Measurements from ENCODE around the gene MACROD2.

The MACROD2 gene

GRCh38 chr20:14643146-14643545 is 647.8 kb downstream of the MACROD2 start:
- DNase-seq = no peak
- intact Hi-C loops (cut with DNase I) = no loop called here

DNA sequence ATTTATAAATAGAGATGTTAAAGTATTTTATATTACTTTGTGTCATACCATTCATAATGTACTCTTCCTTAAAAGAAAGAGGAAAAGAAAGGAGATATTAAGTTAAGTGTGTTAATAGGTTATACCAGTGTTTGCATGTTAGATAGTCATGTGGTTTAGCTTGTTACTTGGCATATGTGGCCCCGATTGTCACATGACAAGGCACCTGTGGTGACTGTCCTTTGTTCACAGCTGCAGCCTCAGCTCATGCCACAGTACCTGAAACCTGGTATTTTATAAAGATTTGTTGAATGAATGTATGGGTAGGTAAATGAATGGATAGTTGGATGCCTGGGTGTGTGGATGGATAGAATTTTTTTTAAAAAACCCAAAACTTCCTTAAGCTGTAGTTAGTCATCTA is 648.2 kb downstream of the MACROD2 start:
- no peak for DNase-seq
- intact Hi-C loops (cut with DNase I) = no loop called here

- intact Hi-C loops (cut with DNase I) = no loop called here
- no peak for DNase-seq
These were observed 649.2 kb downstream of the MACROD2 start for GRCh38 chr20:14644306-14645097.

GRCh38 chr20:14647016-14647415 is 651.7 kb downstream of the MACROD2 start:
- intact Hi-C loops (cut with DNase I) = no loop called here

GRCh38 chr20:14649662-14650061 is 654.3 kb downstream of the MACROD2 start:
- no peak for DNase-seq
- intact Hi-C loops (cut with DNase I) = no loop called here

More at GRCh38 chr20:14647016-14647415, 651.7 kb downstream of the MACROD2 start:
- DNase-seq = no peak

DNA sequence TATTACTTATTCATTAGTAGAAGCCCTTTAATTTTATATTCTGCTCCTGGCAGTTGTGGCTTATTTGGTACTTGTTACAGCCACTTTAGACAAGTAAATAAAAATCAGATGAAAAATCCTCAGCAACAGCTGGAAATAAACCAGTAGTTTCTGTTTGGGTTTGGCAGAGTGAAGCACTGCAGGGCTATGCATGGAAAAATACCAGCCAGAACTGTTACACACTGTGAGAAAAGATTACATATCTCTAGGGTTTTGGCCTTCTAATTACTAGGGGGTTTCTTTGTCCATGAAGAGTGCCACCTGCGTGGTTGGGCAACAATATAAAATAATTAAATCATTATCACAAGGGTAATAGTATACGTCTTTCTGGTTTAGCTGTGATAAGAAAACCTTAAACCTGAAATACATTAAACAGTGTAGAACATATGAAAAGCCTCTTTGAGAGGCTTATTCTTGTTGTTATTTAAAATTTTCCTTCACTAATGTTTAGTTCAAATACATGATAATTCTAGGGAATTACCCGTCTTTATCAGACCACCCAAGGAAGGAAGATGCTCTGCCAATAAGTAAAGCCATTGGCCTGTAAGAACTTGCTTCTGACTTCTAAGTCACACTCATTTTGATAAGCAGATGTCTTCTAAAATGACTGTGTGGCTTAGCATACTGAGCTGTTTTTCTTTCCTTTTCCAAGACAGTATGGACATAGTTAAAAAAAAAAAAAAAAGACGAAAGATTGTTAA is 662.1 kb downstream of the MACROD2 start:
- intact Hi-C loops (cut with DNase I) = no loop called here
- no peak for DNase-seq

GRCh38 chr20:14664101-14664500 is 668.8 kb downstream of the MACROD2 start:
- intact Hi-C loops (cut with DNase I) = no loop called here
- no peak for DNase-seq

- intact Hi-C loops (cut with DNase I) = no loop called here
These were observed 671.4 kb downstream of the MACROD2 start for GRCh38 chr20:14666696-14667095.

DNA sequence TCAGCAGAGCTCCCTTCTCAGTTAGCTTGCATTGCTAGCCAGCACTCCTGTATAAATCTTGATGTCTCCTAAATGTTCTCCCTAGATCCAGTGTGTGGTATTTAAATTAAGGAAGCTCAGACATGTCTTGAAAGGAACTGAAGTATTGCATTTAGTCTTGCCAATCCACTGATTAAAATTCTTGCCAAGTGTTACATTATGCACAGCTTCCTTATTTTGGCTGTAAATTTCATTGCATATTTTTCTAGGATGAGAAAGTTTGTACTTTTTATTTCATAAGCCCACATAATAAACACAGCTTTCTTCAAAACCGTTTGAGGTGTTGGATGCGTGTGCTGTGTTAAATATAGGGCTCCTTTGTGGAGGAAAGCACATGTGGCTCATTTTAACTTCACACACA is 671.9 kb downstream of the MACROD2 start:
- intact Hi-C loops (cut with DNase I) = no loop called here
- DNase-seq = no peak

More at GRCh38 chr20:14666696-14667095, 671.4 kb downstream of the MACROD2 start:
- DNase-seq = no peak

- no peak for DNase-seq
These were observed 676.8 kb downstream of the MACROD2 start for GRCh38 chr20:14672066-14672465.

DNA sequence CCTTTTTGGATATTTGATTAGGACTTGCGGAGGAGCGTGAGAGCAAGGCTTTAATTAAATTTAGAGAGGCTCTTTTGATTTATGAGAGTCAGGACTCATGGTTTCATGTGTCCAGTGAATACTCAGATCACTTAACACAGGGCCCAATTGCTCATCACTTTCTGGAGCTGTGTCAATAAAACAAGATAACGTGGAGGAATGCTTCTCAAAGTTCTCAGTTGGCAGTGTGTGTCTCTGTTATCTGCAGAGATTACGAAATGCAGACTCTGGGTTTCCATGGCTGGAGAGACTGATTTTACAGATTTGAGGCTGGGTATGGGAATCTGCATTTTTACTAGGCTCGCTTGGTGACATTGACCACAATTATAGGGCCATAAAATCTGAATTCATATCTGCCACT is 677.8 kb downstream of the MACROD2 start:
- intact Hi-C loops (cut with DNase I) = no loop called here
- DNase-seq = no peak

More at GRCh38 chr20:14672066-14672465, 676.8 kb downstream of the MACROD2 start:
- intact Hi-C loops (cut with DNase I) = no loop called here

GRCh38 chr20:14677455-14677854 is 682.1 kb downstream of the MACROD2 start:
- intact Hi-C loops (cut with DNase I) = no loop called here

DNA sequence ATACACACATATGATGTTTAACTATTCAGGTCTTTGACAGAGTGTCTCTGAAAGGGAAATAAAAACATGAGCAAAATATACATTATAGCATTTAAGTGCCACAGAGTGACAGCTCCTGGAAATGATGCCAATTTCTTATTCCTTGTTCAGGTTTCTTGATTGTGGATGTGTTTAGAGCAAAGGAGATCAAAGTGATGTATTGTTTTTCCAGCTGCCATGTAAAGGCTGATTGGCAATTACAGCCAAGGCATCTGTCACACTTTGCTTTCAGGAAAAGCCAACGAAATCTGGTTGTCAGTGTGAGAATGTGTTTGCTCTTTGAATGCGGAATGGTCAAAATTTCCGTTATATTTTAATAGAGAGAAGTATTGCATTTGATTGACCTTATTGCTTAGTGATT is 689.9 kb downstream of the MACROD2 start:
- DNase-seq = no peak
- intact Hi-C loops (cut with DNase I) = no loop called here

More at GRCh38 chr20:14677455-14677854, 682.1 kb downstream of the MACROD2 start:
- DNase-seq = no peak

DNA sequence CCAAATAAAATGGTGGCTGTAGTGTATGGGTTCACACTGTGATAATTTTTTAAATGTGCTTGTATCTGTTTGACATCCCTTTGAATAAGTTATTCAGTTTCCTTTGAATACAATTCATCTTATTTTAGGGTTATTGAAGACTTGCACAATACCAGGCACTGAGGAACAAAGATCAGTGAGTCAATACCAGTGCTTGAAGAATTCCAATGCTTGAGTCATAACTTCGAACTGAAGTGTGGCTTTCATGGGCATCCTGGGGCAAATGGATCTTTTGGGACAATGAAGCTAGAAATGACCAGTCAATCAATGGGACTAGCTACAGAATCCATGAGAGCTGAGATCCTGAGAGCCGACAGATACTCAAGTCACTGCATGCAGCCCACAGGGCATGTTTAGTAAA is 692.0 kb downstream of the MACROD2 start:
- intact Hi-C loops (cut with DNase I) = no loop called here
- DNase-seq = no peak

DNA sequence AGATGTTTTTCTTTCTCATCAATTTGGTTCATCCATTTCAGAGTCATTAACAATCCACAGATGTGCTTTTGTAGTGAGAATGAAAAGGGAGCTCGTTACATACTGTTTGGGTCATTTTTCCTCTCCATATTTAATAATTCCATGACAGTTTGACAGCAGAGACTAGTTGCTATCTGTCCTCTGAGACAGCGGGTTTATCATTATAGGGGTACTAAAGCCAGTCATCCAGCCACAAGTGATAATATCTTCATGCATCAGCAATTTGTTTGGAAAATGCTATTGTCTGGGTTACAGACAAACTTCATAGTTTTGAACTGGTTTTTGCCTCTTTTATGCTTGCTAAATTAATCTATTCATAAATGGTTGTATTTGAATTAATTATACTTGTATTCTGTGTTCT is 692.7 kb downstream of the MACROD2 start:
- intact Hi-C loops (cut with DNase I) = no loop called here
- DNase-seq = no peak

DNA sequence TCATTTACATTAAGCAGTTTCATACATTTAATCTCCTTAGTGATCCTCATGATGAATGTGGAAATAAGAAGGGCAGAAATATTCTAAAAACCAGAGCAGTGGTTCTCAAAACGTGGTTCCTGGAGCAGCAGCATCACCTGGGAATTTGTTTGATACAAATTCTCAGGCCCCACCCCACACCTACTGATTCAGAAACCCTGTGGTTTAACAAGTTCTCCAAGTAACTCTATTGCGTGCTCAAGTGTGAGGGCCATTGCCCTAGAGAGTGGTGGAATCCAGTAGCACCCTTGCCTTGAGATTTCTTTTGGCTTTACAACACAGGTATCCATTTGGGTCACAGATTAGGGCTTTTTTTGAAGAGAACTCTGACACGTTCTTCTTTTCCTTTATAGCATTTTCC is 696.7 kb downstream of the MACROD2 start:
- intact Hi-C loops (cut with DNase I) = no loop called here
- no peak for DNase-seq

GRCh38 chr20:14696478-14696877 is 701.2 kb downstream of the MACROD2 start:
- intact Hi-C loops (cut with DNase I) = no loop called here
- no peak for DNase-seq

DNA sequence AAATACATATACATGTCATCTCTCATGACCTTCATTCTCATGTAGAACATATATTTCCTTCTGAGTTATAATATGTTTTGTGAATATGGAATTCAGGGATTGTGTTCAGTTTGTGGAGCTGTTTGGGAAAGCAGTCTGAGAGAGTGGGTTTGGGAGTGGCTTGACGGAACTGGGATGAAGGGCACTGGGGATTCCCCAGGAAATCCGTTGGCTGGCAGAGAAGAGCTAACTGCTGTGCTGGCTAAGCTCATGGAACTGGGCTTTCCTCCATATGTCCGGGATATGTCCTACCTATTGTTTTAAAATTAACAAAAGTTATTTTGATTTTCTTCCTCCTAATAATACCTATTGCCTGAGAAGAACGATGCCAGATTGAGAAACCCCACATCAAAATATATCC is 701.6 kb downstream of the MACROD2 start:
- DNase-seq = no peak
- intact Hi-C loops (cut with DNase I) = no loop called here

- no peak for DNase-seq
- intact Hi-C loops (cut with DNase I) = no loop called here
These were observed 702.8 kb downstream of the MACROD2 start for GRCh38 chr20:14698125-14698524.

GRCh38 chr20:14698605-14699373 is 703.5 kb downstream of the MACROD2 start:
- DNase-seq = no peak
- intact Hi-C loops (cut with DNase I) = no loop called here

Data from head of caudate nucleus (tissue), 42 donors.